GM23338 (cell line): ENCODE measurements around the gene IL23R. TPM values are rescaled to one million over a fixed set of nuclear protein-coding genes. Genes with fewer than 3 reads are reported as not detected.
A peak's percentile ranks its signal among the peaks of the same experiment; 100 is the strongest.

Experiments used
- ATAC-seq: fragments of 200-7000 bp; cut with Tn5 transposase; 3 replicates; pipeline ENCODE4 v1.9.1; 2020
- DNase-seq: peaks from one replicate; pipeline ENCODE4 v3.0.0-alpha.2; 2015; ENCODE audit warnings: low spot score
- H2AFZ ChIP-seq: fragments of 200-600 bp; sonication (generic); 2 replicates; pipeline ENCODE4 v1.8.0; 2016; ENCODE audit warnings: antibody characterized with exemption, mild to moderate bottlenecking, moderate library complexity
- H3F3A ChIP-seq: fragments of 200-600 bp; sonication (generic); replicated peaks from 2 replicates; pipeline ENCODE4 v1.8.0; 2017; ENCODE audit warnings: antibody characterized with exemption, mixed run types, low read depth
- H3K27ac ChIP-seq: fragments of 200-600 bp; sonication (generic); 2 replicates; pipeline ENCODE4 v1.6.1; 2016; ENCODE audit warnings: low read depth
- H3K27me3 ChIP-seq: fragments of 200-600 bp; sonication (generic); 2 replicates; pipeline ENCODE4 v1.8.0; 2016; ENCODE audit warnings: mild to moderate bottlenecking, mixed run types, moderate library complexity; ENCODE audit not compliant: insufficient read depth
- H3K36me3 ChIP-seq: fragments of 200-600 bp; sonication (generic); 2 replicates; pipeline ENCODE4 v1.8.0; 2016; ENCODE audit warnings: mild to moderate bottlenecking; ENCODE audit not compliant: insufficient read depth
- H3K4me1 ChIP-seq: fragments of 200-600 bp; sonication (generic); 2 replicates; pipeline ENCODE4 v1.8.0; 2016; ENCODE audit warnings: mild to moderate bottlenecking, moderate library complexity; ENCODE audit not compliant: insufficient read depth
- H3K4me2 ChIP-seq: fragments of 200-600 bp; sonication (generic); 2 replicates; pipeline ENCODE4 v1.7.1; 2017; ENCODE audit warnings: mixed run types
- H3K4me3 ChIP-seq: fragments of 200-600 bp; sonication (generic); 2 replicates; pipeline ENCODE4 v1.6.1; 2016; ENCODE audit warnings: mixed run types
- H3K79me2 ChIP-seq: fragments of 200-600 bp; sonication (generic); replicated peaks from 2 replicates; pipeline ENCODE4 v1.8.0; 2017; ENCODE audit warnings: mild to moderate bottlenecking; ENCODE audit not compliant: insufficient read depth
- H3K9me2 ChIP-seq: fragments of 200-600 bp; sonication (generic); 2 replicates; pipeline ENCODE4 v1.8.0; 2017; ENCODE audit not compliant: insufficient read depth
- H4K20me1 ChIP-seq: fragments of 200-600 bp; sonication (generic); replicated peaks from 2 replicates; pipeline ENCODE4 v1.8.0; 2017; ENCODE audit warnings: mild to moderate bottlenecking; ENCODE audit not compliant: insufficient read depth
- H3K27ac Mint-ChIP-seq: 2 replicates; pipeline ENCODE4 v1.8.0; 2020; ENCODE audit warnings: inconsistent platforms, mild to moderate bottlenecking, moderate library complexity, mixed read lengths
- H3K27me3 Mint-ChIP-seq: 3 replicates; pipeline ENCODE4 v1.8.0; 2022; ENCODE audit warnings: low read depth, mild to moderate bottlenecking, moderate library complexity, mixed read lengths, inconsistent platforms; ENCODE audit not compliant: insufficient read depth, poor library complexity
- H3K36me3 Mint-ChIP-seq: 3 replicates; pipeline ENCODE4 v1.8.0; 2021; ENCODE audit warnings: low read depth, mild to moderate bottlenecking, inconsistent platforms, moderate library complexity, mixed read lengths
- H3K4me1 Mint-ChIP-seq: 3 replicates; pipeline ENCODE4 v1.8.0; 2020; ENCODE audit warnings: mild to moderate bottlenecking, inconsistent platforms, mixed read lengths
- H3K4me3 Mint-ChIP-seq: 3 replicates; pipeline ENCODE4 v1.8.0; 2021; ENCODE audit warnings: moderate library complexity, mild to moderate bottlenecking, inconsistent platforms, mixed read lengths
- H3K9me3 Mint-ChIP-seq: 3 replicates; pipeline ENCODE4 v1.8.0; 2020; ENCODE audit warnings: moderate library complexity, mild to moderate bottlenecking, inconsistent platforms, mixed read lengths
- CREB1 ChIP-seq: fragments of 250-450 bp; sonication (Bioruptor Pico); IDR thresholded peaks from 2 replicates; pipeline ENCODE4 v1.5.0; 2020; ENCODE audit warnings: low read depth, mild to moderate bottlenecking, moderate library complexity
- JUNB ChIP-seq: IDR thresholded peaks from one replicate; pipeline ENCODE4 v1.6.1; 2016; ENCODE audit warnings: antibody characterized with exemption; ENCODE audit not compliant: unreplicated experiment
- ZNF114 ChIP-seq: fragments of 250-450 bp; sonication (Bioruptor Pico); IDR thresholded peaks from 2 replicates; pipeline ENCODE4 v1.5.0; 2020; ENCODE audit warnings: mild to moderate bottlenecking, moderate library complexity
- ZNF331 ChIP-seq: fragments of 250-450 bp; sonication (Bioruptor Pico); IDR thresholded peaks from 2 replicates; pipeline ENCODE4 v1.5.0; 2020; ENCODE audit warnings: low read depth, mild to moderate bottlenecking, moderate library complexity
- polyA plus RNA-seq: library from polyadenylated mRNA; unstranded; fragments of >200 nt; fragmentation: Nextera tagmentation; extraction: Ambion mirVana; gene quantifications from 2 replicates; pipeline ENCODE4 v1.2.1, GENCODE V29; 2016
- total RNA-seq: library from RNA; depleted of rRNA; stranded (reverse); fragments of >200 nt; shearing (Covaris generic); gene quantifications from 2 replicates; pipeline ENCODE4 v1.2.3, GENCODE V29; 2014
- TF ChIP-seq, protein P1 (sequence below): IDR thresholded peaks from one replicate; pipeline ENCODE4 v1.6.1; 2018; ENCODE audit warnings: antibody characterized with exemption; ENCODE audit not compliant: unreplicated experiment
- TF ChIP-seq, protein P2 (sequence below), 2 experiments: fragments of 200-600 bp in 1 of 2; sonication (generic) in 1 of 2; conservative IDR thresholded peaks; 2 replicates each; pipeline versions ENCODE4 v1.5.1 to v1.6.1; 2016 to 2017; ENCODE audit warnings: antibody characterized with exemption in 2 of 2, low read depth in 2 of 2, mild to moderate bottlenecking in 2 of 2, moderate library complexity in 1 of 2

The IL23R gene
- total and polyA plus RNA-seq, 2 experiments from 2014 or later: not detected

DNA sequence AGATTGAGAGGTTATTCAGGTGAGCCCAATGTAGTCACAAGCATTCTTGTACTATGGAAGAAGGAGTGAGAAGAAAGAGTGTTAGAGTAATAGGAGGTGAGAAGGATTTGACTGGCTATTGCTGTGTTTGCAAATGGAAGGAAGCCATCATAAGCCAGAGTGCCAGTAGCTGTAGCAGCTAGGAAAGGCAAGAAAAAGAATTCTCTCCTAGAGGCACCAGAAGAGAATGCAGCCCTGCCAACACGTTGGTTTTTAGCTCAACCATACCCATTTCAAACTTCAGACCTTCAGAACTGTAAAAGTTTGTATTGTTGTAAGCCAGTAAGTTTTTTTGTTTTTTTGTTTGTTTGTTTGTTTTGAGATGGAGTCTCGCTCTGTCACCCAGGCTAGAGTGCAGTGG, 132.5 kb downstream of the IL23R start:
- H3K4me1 ChIP-seq: no peaks in the 10 kb centered on the region
- H3K9me2 ChIP-seq: 0 out of 2 replicates have a peak, but pooled peaks cover 4% of the 10 kb centered on the region
- H3K9me3 Mint-ChIP-seq: no peaks in the 10 kb centered on the region
- H3K4me3 Mint-ChIP-seq: no peak overlapping the region
- no peaks in the 10 kb centered on the region for H3K36me3 Mint-ChIP-seq
- H3K36me3 ChIP-seq: no peaks in the 10 kb centered on the region
- peaks cover 4% of the 10 kb centered on the region for H3K27me3 Mint-ChIP-seq
- no peak overlapping the region for H3K4me3 ChIP-seq
- H3K27ac Mint-ChIP-seq: no peak overlapping the region
- H2AFZ ChIP-seq: no peak overlapping the region
- peak; percentile 55 for DNase-seq
- H3K4me1 Mint-ChIP-seq: peaks cover 9% of the 10 kb centered on the region; the same call in 2 of the 3 replicates
- H3K79me2 ChIP-seq: no peaks in the 10 kb centered on the region
- no peaks in the 10 kb centered on the region for H3F3A ChIP-seq
- H4K20me1 ChIP-seq: no peaks in the 10 kb centered on the region
- TF ChIP-seq, protein P1, sequence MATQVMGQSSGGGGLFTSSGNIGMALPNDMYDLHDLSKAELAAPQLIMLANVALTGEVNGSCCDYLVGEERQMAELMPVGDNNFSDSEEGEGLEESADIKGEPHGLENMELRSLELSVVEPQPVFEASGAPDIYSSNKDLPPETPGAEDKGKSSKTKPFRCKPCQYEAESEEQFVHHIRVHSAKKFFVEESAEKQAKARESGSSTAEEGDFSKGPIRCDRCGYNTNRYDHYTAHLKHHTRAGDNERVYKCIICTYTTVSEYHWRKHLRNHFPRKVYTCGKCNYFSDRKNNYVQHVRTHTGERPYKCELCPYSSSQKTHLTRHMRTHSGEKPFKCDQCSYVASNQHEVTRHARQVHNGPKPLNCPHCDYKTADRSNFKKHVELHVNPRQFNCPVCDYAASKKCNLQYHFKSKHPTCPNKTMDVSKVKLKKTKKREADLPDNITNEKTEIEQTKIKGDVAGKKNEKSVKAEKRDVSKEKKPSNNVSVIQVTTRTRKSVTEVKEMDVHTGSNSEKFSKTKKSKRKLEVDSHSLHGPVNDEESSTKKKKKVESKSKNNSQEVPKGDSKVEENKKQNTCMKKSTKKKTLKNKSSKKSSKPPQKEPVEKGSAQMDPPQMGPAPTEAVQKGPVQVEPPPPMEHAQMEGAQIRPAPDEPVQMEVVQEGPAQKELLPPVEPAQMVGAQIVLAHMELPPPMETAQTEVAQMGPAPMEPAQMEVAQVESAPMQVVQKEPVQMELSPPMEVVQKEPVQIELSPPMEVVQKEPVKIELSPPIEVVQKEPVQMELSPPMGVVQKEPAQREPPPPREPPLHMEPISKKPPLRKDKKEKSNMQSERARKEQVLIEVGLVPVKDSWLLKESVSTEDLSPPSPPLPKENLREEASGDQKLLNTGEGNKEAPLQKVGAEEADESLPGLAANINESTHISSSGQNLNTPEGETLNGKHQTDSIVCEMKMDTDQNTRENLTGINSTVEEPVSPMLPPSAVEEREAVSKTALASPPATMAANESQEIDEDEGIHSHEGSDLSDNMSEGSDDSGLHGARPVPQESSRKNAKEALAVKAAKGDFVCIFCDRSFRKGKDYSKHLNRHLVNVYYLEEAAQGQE: no peak
- TF ChIP-seq, protein P2, sequence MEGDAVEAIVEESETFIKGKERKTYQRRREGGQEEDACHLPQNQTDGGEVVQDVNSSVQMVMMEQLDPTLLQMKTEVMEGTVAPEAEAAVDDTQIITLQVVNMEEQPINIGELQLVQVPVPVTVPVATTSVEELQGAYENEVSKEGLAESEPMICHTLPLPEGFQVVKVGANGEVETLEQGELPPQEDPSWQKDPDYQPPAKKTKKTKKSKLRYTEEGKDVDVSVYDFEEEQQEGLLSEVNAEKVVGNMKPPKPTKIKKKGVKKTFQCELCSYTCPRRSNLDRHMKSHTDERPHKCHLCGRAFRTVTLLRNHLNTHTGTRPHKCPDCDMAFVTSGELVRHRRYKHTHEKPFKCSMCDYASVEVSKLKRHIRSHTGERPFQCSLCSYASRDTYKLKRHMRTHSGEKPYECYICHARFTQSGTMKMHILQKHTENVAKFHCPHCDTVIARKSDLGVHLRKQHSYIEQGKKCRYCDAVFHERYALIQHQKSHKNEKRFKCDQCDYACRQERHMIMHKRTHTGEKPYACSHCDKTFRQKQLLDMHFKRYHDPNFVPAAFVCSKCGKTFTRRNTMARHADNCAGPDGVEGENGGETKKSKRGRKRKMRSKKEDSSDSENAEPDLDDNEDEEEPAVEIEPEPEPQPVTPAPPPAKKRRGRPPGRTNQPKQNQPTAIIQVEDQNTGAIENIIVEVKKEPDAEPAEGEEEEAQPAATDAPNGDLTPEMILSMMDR (conservative IDR thresholded peaks at IDR 0.05; ENCODE audit: low read depth in 2 of 2): peak in 1 of 2 experiments; percentile 32; a peak in 2 of 4 replicates
- peak; percentile 72 for ATAC-seq
- no peaks in the 10 kb centered on the region for H3K27me3 ChIP-seq
- no peak overlapping the region for H3K27ac ChIP-seq
- no peak overlapping the region for H3K4me2 ChIP-seq

DNA sequence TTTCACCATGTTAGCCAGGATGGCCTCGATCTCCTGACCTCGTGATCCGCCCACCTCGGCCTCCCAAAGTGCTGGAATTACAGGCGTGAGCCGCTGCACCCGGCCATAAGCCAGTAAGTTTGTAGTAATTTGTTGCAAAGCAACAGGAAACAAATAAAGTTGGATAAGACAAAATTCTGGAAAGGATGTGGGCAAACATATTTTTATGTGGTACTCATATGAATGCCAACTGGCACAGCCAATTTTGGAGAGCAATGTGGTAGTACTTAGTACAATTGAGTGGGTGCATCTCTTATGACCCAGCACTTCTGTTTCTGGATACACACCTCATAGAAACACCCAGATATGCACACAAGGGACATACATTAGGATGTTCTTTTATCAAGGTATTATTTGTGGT, 133.0 kb downstream of the IL23R start:
- H3K4me3 ChIP-seq: no peak overlapping the region
- DNase-seq: no peak
- no peaks in the 10 kb centered on the region for H3K79me2 ChIP-seq
- no peaks in the 10 kb centered on the region for H3F3A ChIP-seq
- H3K4me3 Mint-ChIP-seq: no peak overlapping the region
- no peak overlapping the region for H3K27ac ChIP-seq
- H3K4me2 ChIP-seq: no peak overlapping the region
- no peaks in the 10 kb centered on the region for H3K36me3 ChIP-seq
- no peaks in the 10 kb centered on the region for H3K27me3 ChIP-seq
- H3K9me2 ChIP-seq: 0 out of 2 replicates have a peak, but pooled peaks cover 4% of the 10 kb centered on the region
- TF ChIP-seq CREB1 (CRISPR knock-in tag): no peak
- H4K20me1 ChIP-seq: no peaks in the 10 kb centered on the region
- no peaks in the 10 kb centered on the region for H3K36me3 Mint-ChIP-seq
- H3K4me1 ChIP-seq: no peaks in the 10 kb centered on the region
- no peaks in the 10 kb centered on the region for H3K9me3 Mint-ChIP-seq
- peaks cover 4% of the 10 kb centered on the region for H3K27me3 Mint-ChIP-seq
- peaks cover 9% of the 10 kb centered on the region; the same call in 2 of the 3 replicates for H3K4me1 Mint-ChIP-seq
- no peak for ATAC-seq
- H3K27ac Mint-ChIP-seq: no peak overlapping the region
- H2AFZ ChIP-seq: no peak overlapping the region

DNA sequence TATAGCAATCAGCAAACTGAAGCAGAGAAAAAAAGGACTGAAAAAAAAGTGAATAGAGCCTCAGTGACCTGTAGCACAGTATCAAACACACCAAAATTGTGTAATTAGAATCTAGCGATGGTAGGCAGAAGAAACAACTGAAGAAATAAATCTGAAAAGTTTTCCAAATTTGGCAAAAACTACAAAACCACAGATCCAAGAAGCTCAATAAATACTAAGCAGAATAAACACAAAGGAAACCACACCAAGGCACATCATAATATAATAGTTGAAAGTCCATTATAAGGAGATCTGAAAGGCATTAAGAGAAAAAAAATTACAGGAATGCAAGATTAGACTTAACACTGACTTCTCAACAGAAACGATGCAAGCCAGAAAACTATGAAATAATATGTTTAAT, 134.3 kb downstream of the IL23R start:
- Mint-ChIP-seq H3K27me3 (peaks cover 4% of the 10 kb centered on the region), H3K27ac (no peak overlapping the region), H3K4me1 (peaks cover 9% of the 10 kb centered on the region; the same call in 2 of the 3 replicates), H3K36me3 (no peaks in the 10 kb centered on the region), H3K4me3 (no peak overlapping the region), H3K9me3 (no peaks in the 10 kb centered on the region)
- no peak overlapping the region for H2AFZ ChIP-seq
- H3K4me1 ChIP-seq: no peaks in the 10 kb centered on the region
- ATAC-seq (no peak), DNase-seq (no peak)
- H4K20me1 ChIP-seq: no peaks in the 10 kb centered on the region
- no peak overlapping the region for H3K4me2 ChIP-seq
- no peaks in the 10 kb centered on the region for H3K79me2 ChIP-seq
- peaks cover under 1% of the 10 kb centered on the region; the same call in 1 of the 2 replicates for H3K27me3 ChIP-seq
- H3F3A ChIP-seq: no peaks in the 10 kb centered on the region
- no peak overlapping the region for H3K27ac ChIP-seq
- no peaks in the 10 kb centered on the region for H3K36me3 ChIP-seq
- H3K9me2 ChIP-seq: 0 out of 2 replicates have a peak, but pooled peaks cover 4% of the 10 kb centered on the region
- H3K4me3 ChIP-seq: no peak overlapping the region
- TF ChIP-seq, protein P2 (conservative IDR thresholded peaks at IDR 0.05; ENCODE audit: low read depth in 2 of 2): no peak
- TF ChIP-seq JUNB (no peak), ZNF331 (CRISPR knock-in tag) (no peak), ZNF114 (CRISPR knock-in tag) (no peak), CREB1 (CRISPR knock-in tag) (no peak)
